GM19452 (cell line): ENCODE data around the gene PMIS2.

Experiments
- ATAC-seq: cut with Tn5 transposase; IDR thresholded peaks from one replicate; pipeline ENCODE4 v1.9.1; 2021; ENCODE audit not compliant: unreplicated experiment

The PMIS2 gene

GRCh38 chr19:35556025-35556590 is 29.9 kb upstream of the PMIS2 start:
- ATAC-seq: no peak

GRCh38 chr19:35556846-35557538 is 29.0 kb upstream of the PMIS2 start:
- ATAC-seq: no peak

GRCh38 chr19:35557539-35558399 is 28.2 kb upstream of the PMIS2 start:
- no peak for ATAC-seq

GRCh38 chr19:35558400-35559280 is 27.3 kb upstream of the PMIS2 start:
- no peak for ATAC-seq

GRCh38 chr19:35559281-35559659 is 26.7 kb upstream of the PMIS2 start:
- ATAC-seq: peak; percentile 74

GRCh38 chr19:35559781-35560180 is 26.2 kb upstream of the PMIS2 start:
- no peak for ATAC-seq

- ATAC-seq: no peak
These were observed 25.7 kb upstream of the PMIS2 start for GRCh38 chr19:35560271-35560670.

- no peak for ATAC-seq
These were observed 25.3 kb upstream of the PMIS2 start for GRCh38 chr19:35560677-35561076.

GRCh38 chr19:35561436-35561835 is 24.5 kb upstream of the PMIS2 start:
- no peak for ATAC-seq

- ATAC-seq: no peak
These were observed 23.6 kb upstream of the PMIS2 start for GRCh38 chr19:35562336-35562735.

- no peak for ATAC-seq
These were observed 23.2 kb upstream of the PMIS2 start for GRCh38 chr19:35562776-35563175.

- ATAC-seq: no peak
These were observed 22.7 kb upstream of the PMIS2 start, which contains the start of gene ATP4A for GRCh38 chr19:35563207-35563829. Gene ATP4A (minus strand): TSS chr19:35563658. CDS start chr19:35563629, 29 bp downstream.

GRCh38 chr19:35565016-35565856 is 20.7 kb upstream of the PMIS2 start:
- no peak for ATAC-seq

- ATAC-seq: no peak
These were observed 19.2 kb upstream of the PMIS2 start for GRCh38 chr19:35566738-35567137.

- ATAC-seq: no peak
These were observed 16.6 kb upstream of the PMIS2 start for GRCh38 chr19:35569281-35569781.

GRCh38 chr19:35571406-35571965 is 14.5 kb upstream of the PMIS2 start:
- ATAC-seq: no peak

GRCh38 chr19:35577918-35578317 is 8.1 kb upstream of the PMIS2 start:
- no peak for ATAC-seq

- no peak for ATAC-seq
These were observed 7.3 kb upstream of the PMIS2 start for GRCh38 chr19:35578707-35579106.

- no peak for ATAC-seq
These were observed 3.2 kb upstream of the PMIS2 start for GRCh38 chr19:35582760-35583159.
